ENCODE data around the gene KCNK3. TPM values are rescaled to one million over a fixed set of nuclear protein-coding genes. Genes with fewer than 3 reads are reported as not detected.

Gene KCNK3
- total and polyA plus RNA-seq, 10 donors = 0.61 to 6.0 (median 2.0) TPM

- WGBS, 5 donors = 85 to 95% (median 91%) methylated on average over 9 to 10 of the region's 10 CpGs
- H3K4me3 ChIP-seq = peak overlapping the region in 6 of 8 donors; percentile 70 to 93 (median 88)
- intact Hi-C loops (cut with DNase I; ENCODE audit: low total_unique reads) = no loop called here
- peak overlapping the region in 6 of 8 donors; percentile 32 to 95 (median 92) for H3K27ac ChIP-seq
- DNase-seq = no peak
- H3K9me3 ChIP-seq = no peaks in the 10 kb centered on the region
- H3K4me1 ChIP-seq = peaks cover 28 to 73% (median 62%) of the 10 kb centered on the region in 6 donors
- no peak for TF ChIP-seq POLR2AphosphoS5 (IDR thresholded peaks at IDR 0.05)
- no peak for TF ChIP-seq CTCF (IDR thresholded peaks at IDR 0.05 in 8 of 11, conservative IDR thresholded peaks at IDR 0.05 in 3 of 11)
- no peak for TF ChIP-seq POLR2A (IDR thresholded peaks at IDR 0.05)
- H3K36me3 ChIP-seq = peaks cover 0 to 23% (median 0%) of the 10 kb centered on the region in 6 donors
- H3K27me3 ChIP-seq (replicated peaks in 1 of 7) = no peaks in the 10 kb centered on the region
Observed at GRCh38 chr2:26765475-26766200, 73.1 kb downstream of the KCNK3 start.

- no peak for DNase-seq
- WGBS, 5 donors = 60 to 72% (median 70%) methylated on average over 4 to 5 of the region's 5 CpGs
- Histone ChIP-seq H3K36me3 (peaks cover 0 to 23% (median 0%) of the 10 kb centered on the region in 6 donors), H3K4me3 (no peak overlapping the region), H3K27me3 (replicated peaks in 1 of 7) (no peaks in the 10 kb centered on the region), H3K4me1 (peaks cover 43 to 88% (median 77%) of the 10 kb centered on the region in 6 donors), H3K9me3 (no peaks in the 10 kb centered on the region), H3K27ac (peak overlapping the region in 4 of 8 donors; percentile 13 to 93 (median 92))
- TF ChIP-seq POLR2AphosphoS5 (IDR thresholded peaks at IDR 0.05) (no peak), POLR2A (IDR thresholded peaks at IDR 0.05) (no peak), CTCF (IDR thresholded peaks at IDR 0.05 in 8 of 11, conservative IDR thresholded peaks at IDR 0.05 in 3 of 11) (no peak)
- intact Hi-C loops (cut with DNase I; ENCODE audit: low total_unique reads) = no loop called here
Observed at GRCh38 chr2:26767129-26767528, 74.6 kb downstream of the KCNK3 start.

GRCh38 chr2:26767894-26768487 is 75.5 kb downstream of the KCNK3 start:
- DNase-seq = no peak
- no peak for TF ChIP-seq POLR2AphosphoS5 (IDR thresholded peaks at IDR 0.05)
- Histone ChIP-seq H3K4me1 (peaks cover 51 to 97% (median 85%) of the 10 kb centered on the region in 6 donors), H3K4me3 (no peak overlapping the region), H3K27me3 (replicated peaks in 1 of 7) (no peaks in the 10 kb centered on the region), H3K9me3 (no peaks in the 10 kb centered on the region), H3K36me3 (peaks cover 0 to 23% (median 0%) of the 10 kb centered on the region in 6 donors), H3K27ac (peak overlapping the region in 4 of 8 donors; percentile 3 to 93 (median 92))
- intact Hi-C loops (cut with DNase I; ENCODE audit: low total_unique reads) = no loop called here
- whole genome bisulfite sequencing, 5 donors = 95 to 99% (median 97%) methylated on average over 5 of the region's 5 CpGs

GRCh38 chr2:26768759-26769088 is 76.2 kb downstream of the KCNK3 start:
- Histone ChIP-seq H3K9me3 (no peaks in the 10 kb centered on the region), H3K27ac (peak overlapping the region in 7 of 8 donors; percentile 38 to 92 (median 83)), H3K4me3 (no peak overlapping the region), H3K4me1 (peaks cover 50 to 97% (median 86%) of the 10 kb centered on the region in 6 donors), H3K36me3 (peaks cover 0 to 25% (median 0%) of the 10 kb centered on the region in 6 donors), H3K27me3 (replicated peaks in 1 of 7) (no peaks in the 10 kb centered on the region)
- no peak for TF ChIP-seq POLR2AphosphoS5 (IDR thresholded peaks at IDR 0.05)
- intact Hi-C loops (cut with DNase I; ENCODE audit: low total_unique reads) = no loop called here
- DNase-seq = no peak
- WGBS, 5 donors = 94 to 97% (median 96%) methylated on average over 3 of the region's 3 CpGs

Data from spleen (tissue), 11 donors.